SJCRH30 (cell line): ENCODE results near the gene SAMD4A. TPM values are rescaled to one million over a fixed set of nuclear protein-coding genes. Genes with fewer than 3 reads are reported as not detected.

Experiments used
- DNase-seq, 2 experiments: peaks; one replicate each; pipeline ENCODE4 v3.0.0-alpha.2; 2015 to 2020
- H3K27ac ChIP-seq: fragments of 250-450 bp; sonication (Bioruptor Pico); 2 replicates; pipeline ENCODE4 v1.5.1; 2020; ENCODE audit warnings: mild to moderate bottlenecking, moderate library complexity
- H3K27me3 ChIP-seq: fragments of 250-450 bp; sonication (Bioruptor Pico); 2 replicates; pipeline ENCODE4 v1.5.1; 2020; ENCODE audit warnings: mild to moderate bottlenecking, moderate library complexity
- H3K36me3 ChIP-seq: fragments of 250-450 bp; sonication (Bioruptor Pico); 2 replicates; pipeline ENCODE4 v1.5.1; 2020; ENCODE audit warnings: mild to moderate bottlenecking, moderate library complexity
- H3K4me1 ChIP-seq: fragments of 250-450 bp; sonication (Bioruptor Pico); 2 replicates; pipeline ENCODE4 v1.5.1; 2020; ENCODE audit warnings: mild to moderate bottlenecking, moderate library complexity
- H3K4me3 ChIP-seq: fragments of 250-450 bp; sonication (Bioruptor Pico); 2 replicates; pipeline ENCODE4 v1.5.1; 2020; ENCODE audit warnings: mild to moderate bottlenecking, moderate library complexity
- H3K9me3 ChIP-seq: fragments of 250-450 bp; sonication (Bioruptor Pico); replicated peaks from 2 replicates; pipeline ENCODE4 v1.5.1; 2020; ENCODE audit warnings: mild to moderate bottlenecking, moderate library complexity
- total RNA-seq: library from RNA; depleted of rRNA; stranded (reverse); fragments of >200 nt; shearing (Covaris generic); gene quantifications from 2 replicates; pipeline ENCODE4 v1.2.3, GENCODE V29; 2014

Gene SAMD4A
- total RNA-seq, 1 experiment from 2014 or later: 12.1 TPM

DNA sequence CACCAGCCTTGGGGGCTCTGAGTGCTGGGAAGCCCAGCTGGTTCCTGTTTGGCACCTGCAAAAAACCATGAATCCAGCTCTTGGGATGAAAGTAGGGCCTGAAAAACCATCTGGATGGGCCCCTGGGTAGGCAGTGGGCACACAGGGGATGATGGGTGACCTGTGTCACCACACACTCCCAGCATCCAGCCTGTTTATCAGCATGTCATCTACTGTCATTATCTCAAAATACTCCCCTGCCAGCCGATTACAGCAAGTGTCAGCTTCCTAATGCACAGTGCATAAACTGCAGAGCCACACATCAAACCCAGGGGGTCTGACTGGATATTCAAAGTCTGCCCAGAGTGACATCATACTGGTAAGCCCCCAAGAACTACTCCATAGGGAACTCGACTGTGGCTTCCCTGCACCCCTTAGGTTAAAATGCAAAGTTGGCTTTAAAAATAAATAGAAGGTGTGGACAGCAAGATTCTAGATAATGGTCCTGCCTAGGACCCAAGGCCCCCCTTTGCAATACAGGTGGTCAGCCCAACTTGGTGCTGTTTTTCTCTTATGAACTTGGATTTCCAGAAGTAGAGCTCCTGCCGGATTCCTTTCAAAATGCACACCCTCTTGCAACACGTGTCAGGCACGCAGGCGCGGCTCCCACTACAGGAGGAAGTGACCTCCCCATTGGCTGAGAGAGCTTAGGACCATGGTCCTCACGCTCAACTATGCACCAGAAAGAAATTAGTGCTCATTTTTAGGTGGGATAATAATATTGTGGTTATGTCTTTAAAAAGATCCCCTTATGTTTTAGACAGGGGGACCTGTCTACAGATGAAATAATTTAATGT lies 241.6 kb downstream of the SAMD4A start:
- Histone ChIP-seq H3K36me3 (no peaks in the 10 kb centered on the region), H3K4me3 (no peak overlapping the region), H3K9me3 (no peaks in the 10 kb centered on the region), H3K27me3 (no peaks in the 10 kb centered on the region), H3K27ac (no peak overlapping the region), H3K4me1 (no peaks in the 10 kb centered on the region)
- DNase-seq: no peak

DNA sequence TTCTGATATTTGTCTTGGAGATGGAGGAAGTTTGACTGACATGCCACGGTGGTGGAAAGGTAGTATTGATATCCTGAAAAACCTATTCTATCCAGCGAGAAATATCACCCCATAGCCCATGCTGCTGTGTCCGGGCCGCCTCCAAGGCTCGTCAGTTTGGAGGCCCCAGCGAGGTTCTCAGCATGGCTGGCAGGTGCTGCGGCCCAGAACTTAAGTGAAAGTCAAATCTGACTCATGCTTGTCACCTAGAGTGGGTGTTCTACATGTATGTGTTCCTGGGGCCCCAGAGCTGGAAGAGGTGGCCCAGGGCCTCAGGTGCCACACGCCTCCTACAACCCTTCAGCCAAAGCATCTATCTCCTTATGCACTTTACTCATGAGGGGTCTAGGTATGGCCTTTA lies 242.8 kb downstream of the SAMD4A start:
- Histone ChIP-seq H3K27ac (no peak overlapping the region), H3K27me3 (no peaks in the 10 kb centered on the region), H3K36me3 (no peaks in the 10 kb centered on the region), H3K4me1 (no peaks in the 10 kb centered on the region), H3K9me3 (no peaks in the 10 kb centered on the region), H3K4me3 (no peak overlapping the region)
- DNase-seq: no peak

GRCh38 chr14:54812617-54813016 lies 245.7 kb downstream of the SAMD4A start:
- H3K36me3 ChIP-seq: no peaks in the 10 kb centered on the region
- H3K27me3 ChIP-seq: no peaks in the 10 kb centered on the region
- no peak for DNase-seq
- H3K9me3 ChIP-seq: no peaks in the 10 kb centered on the region
- no peaks in the 10 kb centered on the region for H3K4me1 ChIP-seq
- H3K4me3 ChIP-seq: no peak overlapping the region
- no peak overlapping the region for H3K27ac ChIP-seq

- Histone ChIP-seq H3K4me3 (no peak overlapping the region), H3K4me1 (no peaks in the 10 kb centered on the region), H3K27me3 (no peaks in the 10 kb centered on the region), H3K27ac (no peak overlapping the region), H3K36me3 (no peaks in the 10 kb centered on the region), H3K9me3 (no peaks in the 10 kb centered on the region)
- DNase-seq: no peak
Measured at GRCh38 chr14:54813081-54813480, 246.2 kb downstream of the SAMD4A start.

GRCh38 chr14:54814076-54814475 lies 247.1 kb downstream of the SAMD4A start:
- Histone ChIP-seq H3K4me3 (no peak overlapping the region), H3K36me3 (no peaks in the 10 kb centered on the region), H3K9me3 (no peaks in the 10 kb centered on the region), H3K4me1 (no peaks in the 10 kb centered on the region), H3K27ac (no peak overlapping the region), H3K27me3 (no peaks in the 10 kb centered on the region)
- peak; percentile 38 to 44 for DNase-seq

GRCh38 chr14:54815016-54815415 lies 248.1 kb downstream of the SAMD4A start:
- Histone ChIP-seq H3K9me3 (no peaks in the 10 kb centered on the region), H3K4me1 (no peaks in the 10 kb centered on the region), H3K27ac (no peak overlapping the region), H3K36me3 (no peaks in the 10 kb centered on the region), H3K4me3 (no peak overlapping the region), H3K27me3 (no peaks in the 10 kb centered on the region)
- DNase-seq: peak; percentile 19 to 32

GRCh38 chr14:54815515-54815914 lies 248.6 kb downstream of the SAMD4A start:
- no peak overlapping the region for H3K27ac ChIP-seq
- no peaks in the 10 kb centered on the region for H3K4me1 ChIP-seq
- DNase-seq: no peak

DNA sequence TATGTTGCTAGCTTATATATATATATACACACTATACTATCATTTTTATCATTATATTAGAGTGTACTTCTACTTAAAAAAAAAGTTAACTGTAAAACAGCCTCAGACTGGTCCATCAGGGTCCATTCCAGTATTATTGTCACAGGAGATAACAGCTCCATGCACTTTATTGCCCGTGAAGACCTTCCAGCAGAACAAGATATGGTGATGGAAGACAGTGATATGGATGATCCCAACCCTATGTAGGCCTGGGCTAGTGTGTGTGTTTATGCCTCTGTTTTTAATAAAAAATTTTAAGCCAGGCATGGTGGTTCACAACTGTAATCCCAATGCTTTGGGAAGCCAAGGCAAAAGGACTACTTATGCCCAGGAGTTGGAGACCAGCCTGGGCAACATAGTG lies 249.5 kb downstream of the SAMD4A start:
- no peaks in the 10 kb centered on the region for H3K36me3 ChIP-seq
- no peaks in the 10 kb centered on the region for H3K4me1 ChIP-seq
- no peaks in the 10 kb centered on the region for H3K27me3 ChIP-seq
- H3K9me3 ChIP-seq: no peaks in the 10 kb centered on the region
- no peak overlapping the region for H3K27ac ChIP-seq
- DNase-seq: no peak
- H3K4me3 ChIP-seq: no peak overlapping the region

More at GRCh38 chr14:54815515-54815914, 248.6 kb downstream of the SAMD4A start:
- H3K4me3 ChIP-seq: no peak overlapping the region
- no peaks in the 10 kb centered on the region for H3K9me3 ChIP-seq
- no peaks in the 10 kb centered on the region for H3K27me3 ChIP-seq
- no peaks in the 10 kb centered on the region for H3K36me3 ChIP-seq

DNA sequence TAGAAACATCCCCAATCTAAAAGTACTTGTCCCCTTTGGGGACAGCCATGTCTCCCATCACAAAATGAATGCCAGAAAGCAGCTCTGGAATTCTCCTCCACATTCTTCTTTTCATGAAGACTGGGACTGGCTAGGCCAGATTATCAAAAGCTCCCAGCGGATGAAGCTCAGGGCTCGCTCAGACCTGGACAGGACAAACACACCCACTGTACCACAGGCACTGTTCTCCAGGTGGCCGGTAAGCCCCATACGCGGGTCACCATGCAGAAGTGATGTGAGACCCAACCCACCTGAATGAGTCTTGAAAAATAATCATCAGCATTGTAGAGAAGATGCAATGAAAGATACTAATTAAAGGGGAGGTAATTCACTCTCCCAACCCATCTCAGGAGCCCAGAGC lies 250.6 kb downstream of the SAMD4A start:
- Histone ChIP-seq H3K9me3 (no peaks in the 10 kb centered on the region), H3K27me3 (no peaks in the 10 kb centered on the region), H3K36me3 (no peaks in the 10 kb centered on the region), H3K4me1 (no peaks in the 10 kb centered on the region), H3K4me3 (no peak overlapping the region), H3K27ac (no peak overlapping the region)
- DNase-seq: no peak

GRCh38 chr14:54818201-54819133 lies 251.5 kb downstream of the SAMD4A start:
- Histone ChIP-seq H3K4me3 (no peak overlapping the region), H3K27ac (no peak overlapping the region), H3K36me3 (no peaks in the 10 kb centered on the region), H3K9me3 (no peaks in the 10 kb centered on the region), H3K4me1 (no peaks in the 10 kb centered on the region), H3K27me3 (no peaks in the 10 kb centered on the region)
- peak in 1 of 2 experiments; percentile 26 for DNase-seq

DNA sequence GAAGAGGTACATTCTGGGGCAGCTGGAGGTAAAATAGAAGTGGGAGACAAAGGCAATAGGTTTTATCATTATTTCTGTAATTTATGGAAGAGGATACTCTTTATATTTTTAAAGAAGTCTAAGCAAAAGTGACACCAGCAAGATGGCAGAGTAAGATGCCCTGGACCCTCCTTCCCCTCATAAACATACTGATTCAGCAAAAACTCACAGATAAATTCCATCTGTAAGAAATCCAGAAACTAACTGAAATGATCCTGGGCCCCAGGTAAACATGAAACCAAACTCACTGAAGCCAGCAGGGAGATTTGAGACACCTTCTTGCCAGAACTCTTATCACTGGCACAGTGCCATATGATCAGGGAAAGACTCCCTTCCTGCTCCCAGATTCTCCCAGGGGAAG lies 255.8 kb downstream of the SAMD4A start:
- DNase-seq: no peak
- Histone ChIP-seq H3K27ac (no peak overlapping the region), H3K9me3 (peaks cover 5% of the 10 kb centered on the region; the same call in 1 of the 2 replicates), H3K4me1 (no peaks in the 10 kb centered on the region), H3K4me3 (no peak overlapping the region), H3K27me3 (no peaks in the 10 kb centered on the region), H3K36me3 (no peaks in the 10 kb centered on the region)

DNA sequence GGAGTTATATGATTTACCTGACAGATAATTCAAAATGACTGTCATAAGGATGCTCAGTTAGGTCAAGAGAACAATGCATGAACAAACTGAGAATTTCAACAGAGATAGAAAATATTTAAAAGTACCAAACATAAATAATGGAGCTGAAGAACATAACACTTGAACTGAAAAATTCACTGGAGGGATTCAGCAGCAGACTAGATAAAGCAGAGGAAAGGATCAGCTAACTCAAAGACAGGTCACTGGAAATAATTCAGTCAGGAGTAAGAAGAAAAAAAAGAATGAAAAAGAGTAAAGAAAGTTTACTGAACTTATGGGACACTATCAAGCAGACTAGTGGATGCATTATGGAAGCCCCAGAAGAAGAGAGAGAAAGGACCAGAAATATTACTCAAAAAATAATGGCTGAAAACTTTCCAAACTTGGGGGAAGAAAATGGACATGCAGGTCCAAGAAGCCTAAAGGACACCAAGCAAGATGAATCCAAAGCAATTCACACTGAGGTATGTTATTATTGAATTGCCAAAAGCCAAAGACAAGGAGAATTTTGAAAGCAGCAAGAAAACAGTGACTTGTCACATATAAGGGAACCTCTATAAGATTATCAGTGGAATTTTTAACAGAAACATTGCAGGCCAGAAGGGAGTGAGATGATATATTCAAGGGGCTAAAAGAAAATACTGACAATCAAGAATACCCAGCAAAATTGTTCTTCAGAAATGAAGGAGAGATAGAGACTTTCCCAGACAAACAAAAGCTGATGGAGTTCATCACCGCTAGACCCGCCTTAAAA lies 257.0 kb downstream of the SAMD4A start:
- Histone ChIP-seq H3K4me3 (no peak overlapping the region), H3K36me3 (no peaks in the 10 kb centered on the region), H3K27ac (no peak overlapping the region), H3K4me1 (no peaks in the 10 kb centered on the region), H3K9me3 (peaks cover 5% of the 10 kb centered on the region; the same call in 1 of the 2 replicates), H3K27me3 (no peaks in the 10 kb centered on the region)
- no peak for DNase-seq

DNA sequence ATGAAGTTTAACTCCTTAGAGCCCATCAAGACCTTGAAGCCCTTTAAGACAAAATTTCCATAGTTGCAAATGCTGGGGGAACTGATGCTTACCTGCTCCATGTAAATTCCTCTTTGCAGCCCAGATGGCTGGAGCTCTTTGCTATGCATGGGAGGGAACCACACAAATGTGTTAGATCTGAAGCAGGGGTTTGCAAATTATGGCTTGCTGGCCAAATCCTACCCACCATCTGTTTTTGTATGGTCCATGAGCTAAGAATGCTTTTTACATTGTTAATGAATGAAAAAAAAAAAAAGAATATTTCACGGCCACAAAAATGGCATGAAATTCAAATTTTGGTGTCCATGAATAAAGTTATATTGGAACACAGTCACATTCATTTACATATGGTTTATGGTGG lies 261.1 kb downstream of the SAMD4A start:
- no peaks in the 10 kb centered on the region for H3K36me3 ChIP-seq
- H3K4me3 ChIP-seq: no peak overlapping the region
- H3K27me3 ChIP-seq: no peaks in the 10 kb centered on the region
- H3K27ac ChIP-seq: no peak overlapping the region
- no peaks in the 10 kb centered on the region for H3K4me1 ChIP-seq
- DNase-seq: no peak
- H3K9me3 ChIP-seq: peaks cover 8% of the 10 kb centered on the region; the same call in 1 of the 2 replicates

GRCh38 chr14:54829486-54830224 lies 262.7 kb downstream of the SAMD4A start:
- Histone ChIP-seq H3K36me3 (no peaks in the 10 kb centered on the region), H3K27me3 (no peaks in the 10 kb centered on the region), H3K27ac (no peak overlapping the region)

More at GRCh38 chr14:54829486-54830224, 262.7 kb downstream of the SAMD4A start:
- H3K9me3 ChIP-seq: 0 out of 2 replicates have a peak, but pooled peaks cover 3% of the 10 kb centered on the region
- H3K4me1 ChIP-seq: no peaks in the 10 kb centered on the region
- H3K4me3 ChIP-seq: no peak overlapping the region
- DNase-seq: no peak
